HCT116 (cell line): ENCODE measurements around the gene EPHA8. TPM values are rescaled to one million over a fixed set of nuclear protein-coding genes. Genes with fewer than 3 reads are reported as not detected.

Experiments
- ATAC-seq: fragments of 200-7000 bp; cut with Tn5 transposase; 2 replicates; pipeline ENCODE4 v1.9.1; 2020; ENCODE audit warnings: mild to moderate bottlenecking, moderate library complexity
- BruUV-seq: library from RNA; stranded (reverse); fragments of 400-500 nt; replicated peaks from 2 replicates; lab custom pipeline; 2021; lab: Mats Ljungman, UMichigan
- CTCF ChIA-PET: fragments of 300-600 bp; sonication (Branson Sonifier 250); formaldehyde crosslinking; loops from one replicate; lab custom pipeline; 2021; ENCODE audit warnings: antibody characterized with exemption; lab: Charles Lee
- POLR2A ChIA-PET: fragments of 300-600, 350-600 bp; sonication (Branson Sonifier 250); formaldehyde crosslinking; loops from one replicate; lab custom pipeline; 2021; ENCODE audit warnings: antibody characterized with exemption; lab: Charles Lee
- RAD21 ChIA-PET, 2 experiments: fragments of 300-600 bp; sonication (Branson Sonifier 250); formaldehyde crosslinking; loops; one replicate each; lab custom pipeline; 2023; ENCODE audit warnings: low total read pairs in 2 of 2; ENCODE audit not compliant: uncharacterized antibody in 2 of 2, unreplicated experiment in 2 of 2, low non-redundant PET in 1 of 2; lab: Charles Lee
- DNase-seq: peaks from one replicate; pipeline ENCODE4 v3.0.0-alpha.2; 2010; ENCODE audit warnings: low read depth, low spot score
- H2AFZ ChIP-seq: fragments of 200-600 bp; shearing (Covaris generic), sonication (generic); 2 replicates; pipeline ENCODE4 v1.6.1; 2017; ENCODE audit warnings: low read depth, mixed run types, mixed read lengths, antibody characterized with exemption, low read length; ENCODE audit not compliant: poor library complexity, severe bottlenecking
- H3K27ac ChIP-seq: 2 replicates; pipeline ENCODE4 v1.5.1; 2012; ENCODE audit warnings: low read depth, low read length
- H3K27me3 ChIP-seq: fragments of 200-600 bp; sonication (generic); 2 replicates; pipeline ENCODE4 v1.6.1; 2016; ENCODE audit warnings: mixed run types, low read length, mixed read lengths; ENCODE audit not compliant: insufficient read depth
- H3K36me3 ChIP-seq, 2 experiments: fragments of 200-500 bp in 1 of 2; fragments of 200-600 bp in 1 of 2; sonication (Bioruptor generic) in 1 of 2; sonication (generic) in 1 of 2; 2 replicates each; pipeline versions ENCODE4 v1.5.1 to v1.6.1; 2014 to 2016; ENCODE audit warnings: low read length in 2 of 2, inconsistent platforms in 1 of 2, mixed read lengths in 1 of 2, mixed run types in 1 of 2; ENCODE audit not compliant: insufficient read depth in 2 of 2, control insufficient read depth in 1 of 2
- H3K4me1 ChIP-seq, 2 experiments: fragments of 200-600 bp in 1 of 2; sonication (generic) in 1 of 2; 2 replicates each; pipeline versions ENCODE4 v1.5.1 to v1.6.1; 2012 to 2017; ENCODE audit warnings: low read length in 2 of 2, inconsistent platforms in 1 of 2, mild to moderate bottlenecking in 1 of 2, mixed read lengths in 1 of 2, mixed run types in 1 of 2, moderate library complexity in 1 of 2; ENCODE audit not compliant: insufficient read depth in 2 of 2, control insufficient read depth in 1 of 2
- H3K4me2 ChIP-seq: fragments of 200-600 bp; sonication (generic); 2 replicates; pipeline ENCODE4 v1.6.1; 2017; ENCODE audit warnings: mixed run types, low read length, mixed read lengths
- H3K4me3 ChIP-seq, 2 experiments: fragments of 200-600 bp in 1 of 2; sonication (generic) in 1 of 2; replicated peaks in 1 of 2; 2 replicates each; pipeline ENCODE4 v1.5.1; 2011 to 2016; ENCODE audit warnings: low read length in 2 of 2, control low read depth in 1 of 2, low read depth in 1 of 2, mild to moderate bottlenecking in 1 of 2, mixed read lengths in 1 of 2, mixed run types in 1 of 2
- H3K79me2 ChIP-seq: fragments of 200-600 bp; sonication (generic); 2 replicates; pipeline ENCODE4 v1.6.1; 2017; ENCODE audit warnings: mild to moderate bottlenecking, mixed run types, low read length, moderate library complexity, mixed read lengths; ENCODE audit not compliant: insufficient read depth
- H3K9ac ChIP-seq: fragments of 200-600 bp; sonication (generic); 2 replicates; pipeline ENCODE4 v1.6.1; 2016; ENCODE audit warnings: low read length, mixed read lengths
- H3K9me2 ChIP-seq: fragments of 200-600 bp; sonication (generic), shearing (Covaris generic); 2 replicates; pipeline ENCODE4 v1.6.1; 2017; ENCODE audit warnings: mixed run types, mild to moderate bottlenecking, moderate library complexity; ENCODE audit not compliant: insufficient read depth
- H3K9me3 ChIP-seq, 2 experiments: fragments of 200-500 bp in 1 of 2; fragments of 200-600 bp in 1 of 2; sonication (Bioruptor generic) in 1 of 2; sonication (generic) in 1 of 2; 2 replicates each; pipeline ENCODE4 v1.6.1; 2014 to 2017; ENCODE audit warnings: low read length in 2 of 2, mixed read lengths in 2 of 2, inconsistent platforms in 1 of 2, low read depth in 1 of 2, mild to moderate bottlenecking in 1 of 2, mixed run types in 1 of 2, moderate library complexity in 1 of 2; ENCODE audit not compliant: control insufficient read depth in 1 of 2, insufficient read depth in 1 of 2
- H4K20me1 ChIP-seq: fragments of 200-600 bp; sonication (generic), shearing (Covaris generic); 2 replicates; pipeline ENCODE4 v1.6.1; 2017; ENCODE audit warnings: mixed run types, mild to moderate bottlenecking, moderate library complexity; ENCODE audit not compliant: insufficient read depth
- ATF3 ChIP-seq: IDR thresholded peaks from 2 replicates; pipeline ENCODE4 v1.6.1; 2012
- EGR1 ChIP-seq: IDR thresholded peaks from 2 replicates; pipeline ENCODE4 v1.6.1; 2012; ENCODE audit warnings: low read depth
- EZH2phosphoT487 ChIP-seq: fragments of 200-600 bp; IDR thresholded peaks from 2 replicates; pipeline ENCODE4 v1.6.1; 2018; ENCODE audit warnings: antibody characterized with exemption, borderline replicate concordance
- SIN3A ChIP-seq: IDR thresholded peaks from 2 replicates; pipeline ENCODE4 v1.6.1; 2012; ENCODE audit warnings: low read depth
- SRF ChIP-seq: IDR thresholded peaks from 2 replicates; pipeline ENCODE4 v1.6.1; 2012; ENCODE audit warnings: low read depth
- ZBTB33 ChIP-seq: IDR thresholded peaks from 2 replicates; pipeline ENCODE4 v1.6.1; 2011; ENCODE audit warnings: mild to moderate bottlenecking, low read length, moderate library complexity; ENCODE audit not compliant: insufficient replicate concordance; ENCODE audit errors: extremely low read depth
- ZFX ChIP-seq: fragments of 450-650 bp; IDR thresholded peaks from 2 replicates; pipeline ENCODE4 v1.6.1; 2017
- intact Hi-C: fragments of 100-400 bp; cut with micrococcal nuclease; formaldehyde crosslinking; loops from 2 replicates; pipeline ENCODE4 v1.10.0; 2022
- total RNA-seq: library from RNA; stranded (reverse); gene quantifications from one replicate; pipeline ENCODE4 v1.2.1, GENCODE V29; 2021; ENCODE audit not compliant: unreplicated experiment
- TF ChIP-seq, protein P1 (sequence below): IDR thresholded peaks from 2 replicates; pipeline ENCODE4 v1.6.1; 2012

Gene EPHA8
- total RNA-seq, 1 experiment from 2014 or later, result 0.30 TPM

- Histone ChIP-seq H3K27me3 (peaks cover 83% of the 10 kb centered on the region), H3K9me2 (no peaks in the 10 kb centered on the region), H3K4me2 (no peak overlapping the region), H3K36me3 (no peaks in the 10 kb centered on the region), H4K20me1 (no peaks in the 10 kb centered on the region), H3K27ac (no peak overlapping the region), H3K4me1 (no peaks in the 10 kb centered on the region), H3K79me2 (no peaks in the 10 kb centered on the region), H2AFZ (no peak overlapping the region), H3K9ac (no peak overlapping the region), H3K9me3 (no peaks in the 10 kb centered on the region), H3K4me3 (no peak overlapping the region)
- ATAC-seq (no peak), DNase-seq (no peak)
- CTCF ChIA-PET, result no interaction called here
- intact Hi-C loops, result no loop called here
- POLR2A ChIA-PET, result no interaction called here
- BruUV-seq, result no TSS peak
- RAD21 ChIA-PET, result no interaction called here
- TF ChIP-seq EGR1, result no peak
- no peak for TF ChIP-seq ZFX
- no peak for TF ChIP-seq SRF
- no peak for TF ChIP-seq ZBTB33
- TF ChIP-seq SIN3A, result no peak
These were observed 45.1 kb downstream of the EPHA8 start for GRCh38 chr1:22608361-22608760.

GRCh38 chr1:22609291-22609690, 46.0 kb downstream of the EPHA8 start:
- intact Hi-C loops, result no loop called here
- no peaks in the 10 kb centered on the region for H3K36me3 ChIP-seq

More at GRCh38 chr1:22609291-22609690, 46.0 kb downstream of the EPHA8 start:
- H4K20me1 ChIP-seq, result no peaks in the 10 kb centered on the region
- ATAC-seq (no peak), DNase-seq (no peak)
- H3K9me2 ChIP-seq, result no peaks in the 10 kb centered on the region
- no peak overlapping the region for H3K9ac ChIP-seq
- no peaks in the 10 kb centered on the region for H3K79me2 ChIP-seq
- no peak overlapping the region for H3K4me2 ChIP-seq
- H3K27ac ChIP-seq, result no peak overlapping the region
- CTCF ChIA-PET, result no interaction called here
- H3K9me3 ChIP-seq, result no peaks in the 10 kb centered on the region
- H3K4me3 ChIP-seq, result no peak overlapping the region
- TF ChIP-seq EZH2phosphoT487 (no peak), ZFX (no peak), ATF3 (no peak), SIN3A (no peak)
- TF ChIP-seq, protein P1, sequence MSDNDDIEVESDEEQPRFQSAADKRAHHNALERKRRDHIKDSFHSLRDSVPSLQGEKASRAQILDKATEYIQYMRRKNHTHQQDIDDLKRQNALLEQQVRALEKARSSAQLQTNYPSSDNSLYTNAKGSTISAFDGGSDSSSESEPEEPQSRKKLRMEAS, result no peak
- TF ChIP-seq, all 23 proteins: peak for 0
- H3K4me1 ChIP-seq, result no peaks in the 10 kb centered on the region
- POLR2A ChIA-PET, result no interaction called here
- peaks cover 83% of the 10 kb centered on the region for H3K27me3 ChIP-seq
- RAD21 ChIA-PET, result no interaction called here
- H2AFZ ChIP-seq, result no peak overlapping the region
- BruUV-seq, result no TSS peak
